ENCODE measurements around the gene BUB3. TPM values are rescaled to one million over a fixed set of nuclear protein-coding genes. Genes with fewer than 3 reads are reported as not detected.

Gene BUB3
- total RNA-seq, 4 donors from 2014 or later: 66.6 to 94.9 (median 84.3) TPM

- ATAC-seq (ENCODE audit: low FRiP score): no peak
- TF ChIP-seq CTCF (IDR thresholded peaks at IDR 0.05): no peak
- DNase-seq (ENCODE audit: low spot score): no peak
Measured at GRCh38 chr10:123146894-123147634, 7.1 kb upstream of the BUB3 start.

- no peak for ATAC-seq (ENCODE audit: low FRiP score)
- no peak for DNase-seq (ENCODE audit: low spot score)
- no peak for TF ChIP-seq CTCF (IDR thresholded peaks at IDR 0.05)
Measured at GRCh38 chr10:123147635-123148413, 6.4 kb upstream of the BUB3 start, which contains the start of gene HMX2. Gene HMX2, plus strand, starts transcription at chr10:123148136. Its CDS starts 243 bp downstream, at chr10:123148379.

- no peak for ATAC-seq (ENCODE audit: low FRiP score)
- DNase-seq (ENCODE audit: low spot score): no peak
- no peak for TF ChIP-seq CTCF (IDR thresholded peaks at IDR 0.05)
Measured at GRCh38 chr10:123148414-123149161, 5.6 kb upstream of the BUB3 start.

- TF ChIP-seq CTCF (IDR thresholded peaks at IDR 0.05): no peak
- ATAC-seq (ENCODE audit: low FRiP score): no peak
- DNase-seq (ENCODE audit: low spot score): no peak
Measured at GRCh38 chr10:123149162-123149567, 5.0 kb upstream of the BUB3 start.

GRCh38 chr10:123149568-123150270, 4.5 kb upstream of the BUB3 start:
- DNase-seq (ENCODE audit: low spot score): no peak
- ATAC-seq (ENCODE audit: low FRiP score): no peak
- no peak for TF ChIP-seq CTCF (IDR thresholded peaks at IDR 0.05)

GRCh38 chr10:123150271-123150985, 3.8 kb upstream of the BUB3 start:
- DNase-seq (ENCODE audit: low spot score): no peak
- ATAC-seq (ENCODE audit: low FRiP score): no peak
- TF ChIP-seq CTCF (IDR thresholded peaks at IDR 0.05): no peak

Measured in omental fat pad (tissue), 4 donors.